OCI-LY7 (cell line): ENCODE measurements around the gene C1orf21. TPM values are rescaled to one million over a fixed set of nuclear protein-coding genes. Genes with fewer than 3 reads are reported as not detected.

Experiments
- BruUV-seq: library from RNA; stranded (reverse); fragments of 400-500 nt; replicated peaks from 2 replicates; lab custom pipeline; 2021; lab: Mats Ljungman, UMichigan
- CTCF ChIA-PET: fragments of 300-600 bp; sonication (Branson Sonifier 250); formaldehyde crosslinking; loops from one replicate; lab custom pipeline; 2022; ENCODE audit warnings: antibody characterized with exemption; ENCODE audit not compliant: unreplicated experiment; lab: Charles Lee
- POLR2A ChIA-PET: fragments of 300-600 bp; sonication (Branson Sonifier 250); formaldehyde crosslinking; loops from one replicate; lab custom pipeline; 2022; ENCODE audit warnings: antibody characterized with exemption; lab: Charles Lee
- DNase-seq: peaks from one replicate; pipeline ENCODE4 v3.0.0-alpha.2; 2015; ENCODE audit warnings: low spot score
- H2AFZ ChIP-seq: fragments of 200-600 bp; sonication (generic), shearing (Covaris generic); 2 replicates; pipeline ENCODE4 v1.6.1; 2014; ENCODE audit warnings: mild to moderate bottlenecking, antibody characterized with exemption, low read length, moderate library complexity
- H3K27ac ChIP-seq: fragments of 200-600 bp; sonication (generic); 2 replicates; pipeline ENCODE4 v1.5.1; 2014; ENCODE audit warnings: mixed run types, low read depth, mild to moderate bottlenecking, moderate library complexity, low read length, inconsistent platforms; ENCODE audit not compliant: poor library complexity, severe bottlenecking
- H3K36me3 ChIP-seq: fragments of 200-600 bp; sonication (generic); 2 replicates; pipeline ENCODE4 v1.6.1; 2014; ENCODE audit warnings: mild to moderate bottlenecking, antibody characterized with exemption, low read length, moderate library complexity, mixed read lengths; ENCODE audit not compliant: insufficient read depth
- H3K4me1 ChIP-seq: fragments of 200-600 bp; sonication (generic); 2 replicates; pipeline ENCODE4 v1.5.1; 2014; ENCODE audit warnings: mild to moderate bottlenecking, low read length; ENCODE audit not compliant: insufficient read depth, poor library complexity, severe bottlenecking
- H3K4me2 ChIP-seq: fragments of 200-600 bp; sonication (generic); 2 replicates; pipeline ENCODE4 v1.6.1; 2014; ENCODE audit warnings: mild to moderate bottlenecking, low read length
- H3K4me3 ChIP-seq: fragments of 200-600 bp; sonication (generic); 2 replicates; pipeline ENCODE4 v1.5.1; 2014; ENCODE audit warnings: mild to moderate bottlenecking, low read depth, low read length; ENCODE audit not compliant: poor library complexity, severe bottlenecking
- H3K79me2 ChIP-seq: fragments of 200-600 bp; sonication (generic); 2 replicates; pipeline ENCODE4 v1.6.1; 2016; ENCODE audit warnings: low read depth, mild to moderate bottlenecking, low read length, moderate library complexity, mixed read lengths; ENCODE audit not compliant: insufficient read depth
- H3K9me2 ChIP-seq: fragments of 200-600 bp; sonication (generic); 2 replicates; pipeline ENCODE4 v1.6.1; 2016; ENCODE audit warnings: mild to moderate bottlenecking, low read length, mixed read lengths; ENCODE audit not compliant: insufficient read depth
- H3K9me3 ChIP-seq: fragments of 200-600 bp; sonication (generic); 2 replicates; pipeline ENCODE4 v1.6.1; 2014; ENCODE audit warnings: mild to moderate bottlenecking, mixed run types, low read length, mixed read lengths
- H4K20me1 ChIP-seq: fragments of 200-600 bp; sonication (generic); 2 replicates; pipeline ENCODE4 v1.6.1; 2014; ENCODE audit warnings: mild to moderate bottlenecking, antibody characterized with exemption, low read length, moderate library complexity, mixed read lengths; ENCODE audit not compliant: insufficient read depth
- CTCF ChIP-seq: fragments of 200-600 bp; sonication (generic); conservative IDR thresholded peaks from 2 replicates; pipeline ENCODE4 v1.5.1; 2014; ENCODE audit warnings: mild to moderate bottlenecking, antibody characterized with exemption, low read length, moderate library complexity, mixed read lengths
- EZH2phosphoT487 ChIP-seq: fragments of 200-600 bp; sonication (generic); IDR thresholded peaks from 2 replicates; pipeline ENCODE4 v1.6.1; 2018; ENCODE audit warnings: low read depth, borderline replicate concordance, mild to moderate bottlenecking, mixed run types, antibody characterized with exemption, low read length, moderate library complexity, mixed read lengths
- intact Hi-C: fragments of 100-400 bp; cut with micrococcal nuclease; formaldehyde crosslinking; loops from one replicate; pipeline ENCODE4 v1.10.0; 2022; ENCODE audit not compliant: unreplicated experiment
- total RNA-seq, 2 experiments: library from RNA; depleted of rRNA in 1 of 2; stranded (reverse); fragments of >200 nt in 1 of 2; shearing (Covaris generic) in 1 of 2; gene quantifications; 2 replicates each; pipeline ENCODE4 v1.2.3, GENCODE V29; 2014 to 2022

C1orf21 gene
- total RNA-seq, 2 experiments from 2014 or later = not detected

- Histone ChIP-seq H3K4me1 (no peaks in the 10 kb centered on the region), H3K79me2 (no peaks in the 10 kb centered on the region), H2AFZ (no peak overlapping the region), H4K20me1 (no peaks in the 10 kb centered on the region), H3K4me2 (no peak overlapping the region), H3K27ac (no peak overlapping the region), H3K36me3 (no peaks in the 10 kb centered on the region), H3K4me3 (no peak overlapping the region), H3K9me2 (no peaks in the 10 kb centered on the region), H3K9me3 (no peaks in the 10 kb centered on the region)
- intact Hi-C loops = no loop called here
- TF ChIP-seq EZH2phosphoT487 (no peak), CTCF (no peak)
- no TSS peak for BruUV-seq
- DNase-seq = no peak
- ChIA-PET CTCF (no interaction called here), POLR2A (no interaction called here)
These were observed 74.5 kb downstream of the C1orf21 start for GRCh38 chr1:184461321-184461720.

- H3K4me1 ChIP-seq = no peaks in the 10 kb centered on the region
These were observed 75.3 kb downstream of the C1orf21 start for GRCh38 chr1:184462155-184462554.

More at GRCh38 chr1:184462155-184462554, 75.3 kb downstream of the C1orf21 start:
- BruUV-seq = no TSS peak
- Histone ChIP-seq H3K36me3 (no peaks in the 10 kb centered on the region), H2AFZ (no peak overlapping the region), H3K79me2 (no peaks in the 10 kb centered on the region), H4K20me1 (no peaks in the 10 kb centered on the region), H3K27ac (no peak overlapping the region), H3K9me2 (no peaks in the 10 kb centered on the region), H3K9me3 (no peaks in the 10 kb centered on the region), H3K4me3 (no peak overlapping the region), H3K4me2 (no peak overlapping the region)
- no peak for DNase-seq
- CTCF ChIA-PET = no interaction called here
- POLR2A ChIA-PET = no interaction called here
- TF ChIP-seq CTCF = no peak
- TF ChIP-seq EZH2phosphoT487 = no peak
- intact Hi-C loops = no loop called here
